Small intestine (tissue), 7 donors: ENCODE results near the gene GALNT13. TPM values are rescaled to one million over a fixed set of nuclear protein-coding genes. Genes with fewer than 3 reads are reported as not detected.
A peak's percentile ranks its signal among the peaks of the same experiment; 100 is the strongest.
"Not testable (repeated sequence)": the region's sequence is repeated elsewhere in the genome, so short reads cannot be mapped to it uniquely, and the experiment has no call there.

Experiments used
- DNase-seq, 2 donors: peaks; one replicate each; pipeline versions ENCODE4 v3.0.0 to v3.0.0-alpha.2; 2013
- FAIRE-seq: peaks from 2 replicates; lab custom pipeline; 2012; peaks lifted over from hg19 to GRCh38; lab: Jason Lieb, UNC
- H3K27ac ChIP-seq, 3 donors: one replicate each; pipeline ENCODE4 v1.5.1; 2013; ENCODE audit warnings: low read length in 2 of 3, mild to moderate bottlenecking in 2 of 3, control low read depth in 1 of 3, inconsistent platforms in 1 of 3, low read depth in 1 of 3, moderate library complexity in 1 of 3
- H3K27me3 ChIP-seq, 3 donors: one replicate each; pipeline ENCODE4 v1.6.1; 2013; ENCODE audit warnings: low read length in 3 of 3, inconsistent platforms in 1 of 3; ENCODE audit not compliant: control insufficient read depth in 3 of 3, insufficient read depth in 3 of 3
- H3K36me3 ChIP-seq, 3 donors: one replicate each; pipeline ENCODE4 v1.6.1; 2013; ENCODE audit warnings: low read length in 3 of 3, inconsistent platforms in 1 of 3, low read depth in 1 of 3, mild to moderate bottlenecking in 1 of 3, moderate library complexity in 1 of 3; ENCODE audit not compliant: control insufficient read depth in 3 of 3, insufficient read depth in 2 of 3
- H3K4me1 ChIP-seq, 3 donors: one replicate each; pipeline ENCODE4 v1.6.1; 2013; ENCODE audit warnings: low read length in 2 of 3, inconsistent platforms in 1 of 3, low read depth in 1 of 3, mild to moderate bottlenecking in 1 of 3, moderate library complexity in 1 of 3; ENCODE audit not compliant: control insufficient read depth in 3 of 3, insufficient read depth in 2 of 3
- H3K4me3 ChIP-seq, 3 donors: one replicate each; pipeline ENCODE4 v1.5.1; 2013; ENCODE audit warnings: low read length in 3 of 3, control low read depth in 1 of 3, inconsistent platforms in 1 of 3, low read depth in 1 of 3, mild to moderate bottlenecking in 1 of 3, moderate library complexity in 1 of 3
- H3K9me3 ChIP-seq, 2 donors: one replicate each; pipeline ENCODE4 v1.6.1; 2013; ENCODE audit warnings: low read depth in 1 of 2, low read length in 1 of 2; ENCODE audit not compliant: control insufficient read depth in 2 of 2, insufficient read depth in 1 of 2
- WGBS, 3 donors: extraction: QIAGEN DNeasy Blood & Tissue Kit; methylation state at CpG; one replicate each; pipeline ENCODE4 v1.1.7; 2013; 5-methylcytosine and 5-hydroxymethylcytosine counted together
- polyA plus RNA-seq, 4 donors: library from polyadenylated mRNA; stranded (reverse) in 3 of 4; unstranded in 1 of 4; fragments of 200-250 nt in 3 of 4; fragments of 120-200 nt in 1 of 4; gene quantifications; one replicate each; pipeline versions ENCODE4 v1.2.1 to v1.2.3, GENCODE V29; 2013
- donor health status: healthy with polysubstance abuse.
- donor health status: control.
- donor health status: control.
- donor health status: Bipolar disorder and iron deficiency.
- donor health status: healthy.

Gene GALNT13
- polyA plus RNA-seq, 4 donors: 0.21 to 4.7 TPM; not detected in 2

DNA sequence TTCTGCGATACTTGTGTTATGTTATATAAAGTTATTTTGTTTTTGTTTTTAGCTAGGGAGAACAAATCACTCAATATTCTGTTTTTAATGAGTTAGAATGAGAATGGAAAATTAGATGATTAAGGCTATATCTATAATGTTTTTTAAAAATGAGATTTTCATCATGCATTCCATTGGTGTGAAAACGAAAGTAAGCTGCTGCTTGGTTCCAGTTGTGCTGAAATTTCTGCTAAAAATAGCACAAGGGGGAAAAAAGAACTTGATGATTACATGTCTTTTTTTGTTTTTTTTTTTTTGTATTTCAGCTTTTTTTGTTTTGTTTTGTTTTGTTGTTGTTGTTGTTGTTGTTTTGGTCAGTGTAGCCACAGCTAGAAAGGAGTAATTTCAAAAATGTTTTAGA is 584.1 kb downstream of the GALNT13 start:
- Histone ChIP-seq H3K4me3 (no peak overlapping the region), H3K27me3 (no peaks in the 10 kb centered on the region), H3K4me1 (no peaks in the 10 kb centered on the region), H3K36me3 (no peaks in the 10 kb centered on the region), H3K9me3 (no peaks in the 10 kb centered on the region), H3K27ac (no peak overlapping the region)
- DNase-seq: no peak
- FAIRE-seq: peak; percentile 36
- 38 to 66% (median 64%) methylated on average over 2 of the region's 2 CpGs for WGBS, 3 donors

DNA sequence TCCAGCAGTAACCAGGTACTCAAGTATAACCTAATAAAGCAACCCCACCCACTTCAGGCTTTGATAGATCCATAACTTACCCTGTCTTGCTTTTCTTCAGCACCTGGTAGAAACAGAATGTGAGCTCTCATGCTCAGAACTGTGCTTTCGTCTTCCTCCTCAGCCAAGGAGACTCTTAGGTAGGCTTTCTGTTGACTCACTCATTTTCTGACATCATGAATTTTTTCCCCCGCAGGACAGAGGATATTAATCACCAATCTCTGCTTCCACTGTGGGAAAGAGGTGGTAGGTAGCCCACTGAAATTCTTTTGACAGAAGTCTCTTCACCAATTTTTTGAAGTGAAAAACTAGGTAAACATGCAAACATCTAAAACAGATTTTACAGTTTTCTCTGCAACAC is 585.6 kb downstream of the GALNT13 start:
- no peaks in the 10 kb centered on the region for H3K9me3 ChIP-seq
- no peaks in the 10 kb centered on the region for H3K4me1 ChIP-seq
- H3K4me3 ChIP-seq: no peak overlapping the region
- no peaks in the 10 kb centered on the region for H3K36me3 ChIP-seq
- 79 to 89% (median 83%) methylated on average over 2 of the region's 2 CpGs for whole genome bisulfite sequencing, 3 donors
- no peak overlapping the region for H3K27ac ChIP-seq
- no peak for FAIRE-seq
- H3K27me3 ChIP-seq: no peaks in the 10 kb centered on the region
- DNase-seq: no peak

GRCh38 chr2:154459286-154459685 is 587.6 kb downstream of the GALNT13 start:
- H3K4me3 ChIP-seq: no peak overlapping the region
- no peak for FAIRE-seq
- H3K27me3 ChIP-seq: no peaks in the 10 kb centered on the region
- H3K27ac ChIP-seq: no peak overlapping the region
- no peaks in the 10 kb centered on the region for H3K9me3 ChIP-seq
- no peak for DNase-seq
- H3K36me3 ChIP-seq: no peaks in the 10 kb centered on the region
- no peaks in the 10 kb centered on the region for H3K4me1 ChIP-seq

GRCh38 chr2:154462634-154463033 is 590.9 kb downstream of the GALNT13 start:
- no peak for FAIRE-seq
- 68 to 79% (median 74%) methylated on average over 5 of the region's 5 CpGs for WGBS, 3 donors
- Histone ChIP-seq H3K4me3 (no peak overlapping the region), H3K4me1 (no peaks in the 10 kb centered on the region), H3K27ac (no peak overlapping the region), H3K9me3 (no peaks in the 10 kb centered on the region), H3K36me3 (no peaks in the 10 kb centered on the region), H3K27me3 (no peaks in the 10 kb centered on the region)
- no peak for DNase-seq

- Histone ChIP-seq H3K27ac (no peak overlapping the region), H3K4me3 (no peak overlapping the region), H3K36me3 (no peaks in the 10 kb centered on the region), H3K4me1 (no peaks in the 10 kb centered on the region), H3K27me3 (no peaks in the 10 kb centered on the region), H3K9me3 (no peaks in the 10 kb centered on the region)
- 92% methylated on average over 4 of the region's 4 CpGs for WGBS, 3 donors
- FAIRE-seq (no peak), DNase-seq (no peak)
Measured at GRCh38 chr2:154466226-154466625, 594.5 kb downstream of the GALNT13 start.

GRCh38 chr2:154470376-154470775 is 598.7 kb downstream of the GALNT13 start:
- Histone ChIP-seq H3K27me3 (no peaks in the 10 kb centered on the region), H3K4me3 (no peak overlapping the region), H3K4me1 (no peaks in the 10 kb centered on the region), H3K36me3 (no peaks in the 10 kb centered on the region), H3K27ac (no peak overlapping the region), H3K9me3 (peaks cover 0 to 5% of the 10 kb centered on the region in 2 donors)
- no peak for FAIRE-seq
- DNase-seq: no peak
- 82 to 88% (median 84%) methylated on average over 2 of the region's 2 CpGs for WGBS, 3 donors

- H3K36me3 ChIP-seq, H3K4me1 ChIP-seq, FAIRE-seq, DNase-seq, H3K27ac ChIP-seq, H3K9me3 ChIP-seq, H3K4me3 ChIP-seq, H3K27me3 ChIP-seq: not testable (repeated sequence)
- 92 to 94% (median 93%) methylated on average over 4 of the region's 4 CpGs for WGBS, 3 donors
Measured at GRCh38 chr2:154471492-154471891, 599.8 kb downstream of the GALNT13 start.

DNA sequence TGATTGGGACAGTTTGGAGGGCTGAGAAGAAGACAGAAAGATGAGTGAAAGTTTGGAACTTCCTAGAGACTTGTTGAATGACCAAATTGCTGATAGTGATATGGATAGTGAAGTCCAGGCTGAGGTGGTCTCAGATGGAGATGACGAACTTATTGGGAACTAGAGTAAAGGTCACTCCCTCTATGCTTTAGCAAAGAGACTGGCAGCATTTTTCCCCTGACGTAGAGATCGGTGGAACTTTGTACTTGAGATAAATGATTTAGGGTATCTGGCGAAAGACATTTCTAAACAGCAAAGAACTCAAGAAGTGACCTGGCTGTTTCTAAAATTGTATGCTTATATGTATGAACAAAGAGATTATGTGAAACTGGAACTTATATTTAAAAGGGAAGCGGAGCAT is 605.6 kb downstream of the GALNT13 start:
- no peak overlapping the region for H3K4me3 ChIP-seq
- H3K9me3 ChIP-seq: peaks cover 0 to 5% of the 10 kb centered on the region in 2 donors
- no peak overlapping the region for H3K27ac ChIP-seq
- H3K27me3 ChIP-seq: no peaks in the 10 kb centered on the region
- no peaks in the 10 kb centered on the region for H3K36me3 ChIP-seq
- DNase-seq (peak; percentile 19 to 20), FAIRE-seq (no peak)
- 36 to 71% (median 70%) methylated on average over 5 of the region's 5 CpGs for WGBS, 3 donors
- peaks cover 0 to 2% (median 0%) of the 10 kb centered on the region in 3 donors for H3K4me1 ChIP-seq

DNA sequence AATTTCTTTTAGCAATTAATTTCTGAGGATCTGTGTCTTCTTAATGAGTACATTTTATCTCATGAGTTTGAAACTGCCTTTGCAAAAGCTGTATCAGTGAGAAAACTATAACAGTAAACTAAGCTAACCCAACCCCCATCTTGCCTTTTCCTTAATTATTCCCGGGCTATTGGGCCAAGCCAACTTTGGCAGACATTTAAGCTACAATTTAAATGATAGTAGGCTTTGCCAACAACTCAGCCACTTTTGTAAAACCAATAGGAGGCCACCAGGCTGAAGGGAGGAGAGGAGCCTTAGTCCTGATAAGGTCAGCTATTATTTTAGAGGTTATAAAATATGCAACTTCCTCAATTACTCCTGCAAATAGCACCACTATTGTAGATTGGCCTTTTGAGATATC is 608.8 kb downstream of the GALNT13 start:
- H3K9me3 ChIP-seq: no peaks in the 10 kb centered on the region
- no peak overlapping the region for H3K27ac ChIP-seq
- no peaks in the 10 kb centered on the region for H3K27me3 ChIP-seq
- H3K4me1 ChIP-seq: peaks cover 0 to 13% (median 0%) of the 10 kb centered on the region in 3 donors
- no peak overlapping the region for H3K4me3 ChIP-seq
- WGBS, 3 donors: 5 to 28% (median 24%) methylated on average over 1 of the region's 1 CpG
- no peaks in the 10 kb centered on the region for H3K36me3 ChIP-seq
- FAIRE-seq (no peak), DNase-seq (peak in 1 of 2 donors; percentile 26)
